Right ventricle myocardium superior (tissue), 1 donor: ENCODE results near the gene NLGN1. TPM values are rescaled to one million over a fixed set of nuclear protein-coding genes. Genes with fewer than 3 reads are reported as not detected.

Source experiments
- ATAC-seq: fragments of 200-7000 bp; cut with Tn5 transposase; one replicate; pipeline ENCODE4 v1.9.1; 2020; ENCODE audit warnings: mild to moderate bottlenecking; ENCODE audit not compliant: poor library complexity
- DNase-seq: peaks from one replicate; pipeline ENCODE4 v3.0.0-alpha.2; 2020
- intact Hi-C: fragments of 100-400 bp; cut with DNase I; formaldehyde crosslinking; loops from one replicate; pipeline ENCODE4 v1.11.2; 2022
- total RNA-seq: library from RNA; stranded (reverse); fragmentation: NEBNext Ultra II Directional; extraction: Animal tissue kit (Norgen Biotek cat#: 25700); gene quantifications from one replicate; pipeline ENCODE4 v1.2.1, GENCODE V29; 2021
- donor health status: DM: no; HTN: yes; CAD: no; lungs with severe emphysema.

Gene NLGN1
- total RNA-seq, 1 donor from 2014 or later: 7.8 TPM

GRCh38 chr3:173735841-173736240 is 338.3 kb downstream of the NLGN1 start:
- DNase-seq: no peak
- ATAC-seq: no peak
- intact Hi-C loops: no loop called here

GRCh38 chr3:173737167-173737808 is 339.7 kb downstream of the NLGN1 start:
- no peak for ATAC-seq
- no peak for DNase-seq
- intact Hi-C loops: no loop called here

GRCh38 chr3:173739726-173740125 is 342.2 kb downstream of the NLGN1 start:
- DNase-seq (no peak), ATAC-seq (no peak)
- intact Hi-C loops: no loop called here

- ATAC-seq: no peak
- intact Hi-C loops: no loop called here
- DNase-seq: no peak
Observed at GRCh38 chr3:173742491-173742890, 344.9 kb downstream of the NLGN1 start.

GRCh38 chr3:173743111-173743510 is 345.6 kb downstream of the NLGN1 start:
- intact Hi-C loops: no loop called here
- DNase-seq (no peak), ATAC-seq (no peak)

- intact Hi-C loops: no loop called here
- ATAC-seq (no peak), DNase-seq (no peak)
Observed at GRCh38 chr3:173743516-173743915, 346.0 kb downstream of the NLGN1 start.

- DNase-seq (no peak), ATAC-seq (no peak)
- intact Hi-C loops: no loop called here
Observed at GRCh38 chr3:173744479-173744878, 346.9 kb downstream of the NLGN1 start.

- no peak for ATAC-seq
- intact Hi-C loops: no loop called here
Observed at GRCh38 chr3:173744895-173745294, 347.4 kb downstream of the NLGN1 start.

GRCh38 chr3:173745952-173746682 is 348.6 kb downstream of the NLGN1 start:
- ATAC-seq (no peak), DNase-seq (no peak)
- intact Hi-C loops: no loop called here

More at GRCh38 chr3:173744895-173745294, 347.4 kb downstream of the NLGN1 start:
- no peak for DNase-seq

- no peak for DNase-seq
- no peak for ATAC-seq
- intact Hi-C loops: no loop called here
Observed at GRCh38 chr3:173747427-173747826, 349.9 kb downstream of the NLGN1 start.

- ATAC-seq (no peak), DNase-seq (no peak)
- intact Hi-C loops: no loop called here
Observed at GRCh38 chr3:173748105-173748504, 350.6 kb downstream of the NLGN1 start.

GRCh38 chr3:173750095-173750494 is 352.6 kb downstream of the NLGN1 start:
- DNase-seq (no peak), ATAC-seq (no peak)
- intact Hi-C loops: no loop called here

- ATAC-seq (no peak), DNase-seq (no peak)
- intact Hi-C loops: no loop called here
Observed at GRCh38 chr3:173750591-173750990, 353.0 kb downstream of the NLGN1 start.

GRCh38 chr3:173753593-173753992 is 356.0 kb downstream of the NLGN1 start:
- no peak for ATAC-seq
- no peak for DNase-seq
- intact Hi-C loops: no loop called here

GRCh38 chr3:173755161-173755560 is 357.6 kb downstream of the NLGN1 start:
- DNase-seq: no peak
- intact Hi-C loops: no loop called here
- ATAC-seq: no peak

- ATAC-seq: no peak
- no peak for DNase-seq
- intact Hi-C loops: loop anchor here (10.0 kb wide), 1 partner anchor 954 kb away; no protein-coding TSS in a partner anchor
Observed at GRCh38 chr3:173761161-173761560, 363.6 kb downstream of the NLGN1 start.

- no peak for ATAC-seq
- DNase-seq: no peak
- intact Hi-C loops: loop anchor here (10.0 kb wide), 1 partner anchor 952 kb away; no protein-coding TSS in a partner anchor
Observed at GRCh38 chr3:173762501-173762900, 365.0 kb downstream of the NLGN1 start.

- intact Hi-C loops: no loop called here
- ATAC-seq: no peak
Observed at GRCh38 chr3:173770011-173770410, 372.5 kb downstream of the NLGN1 start.

GRCh38 chr3:173770796-173771573 is 373.4 kb downstream of the NLGN1 start:
- intact Hi-C loops: no loop called here
- ATAC-seq: no peak
- no peak for DNase-seq

More at GRCh38 chr3:173770011-173770410, 372.5 kb downstream of the NLGN1 start:
- DNase-seq: no peak

GRCh38 chr3:173773800-173774199 is 376.3 kb downstream of the NLGN1 start:
- no peak for ATAC-seq
- intact Hi-C loops: no loop called here
- no peak for DNase-seq
